ENCODE results near the gene RAB28. TPM values are rescaled to one million over a fixed set of nuclear protein-coding genes. Genes with fewer than 3 reads are reported as not detected.

RAB28 gene
- total RNA-seq, 1 donor from 2014 or later: 17.1 TPM

GRCh38 chr4:13509442-13509841 is 25.3 kb upstream of the RAB28 start:
- DNase-seq (ENCODE audit: low spot score): no peak

- DNase-seq (ENCODE audit: low spot score): no peak
Measured at GRCh38 chr4:13504374-13504773, 20.2 kb upstream of the RAB28 start.

GRCh38 chr4:13498469-13498868 is 14.3 kb upstream of the RAB28 start:
- no peak for DNase-seq (ENCODE audit: low spot score)

DNA sequence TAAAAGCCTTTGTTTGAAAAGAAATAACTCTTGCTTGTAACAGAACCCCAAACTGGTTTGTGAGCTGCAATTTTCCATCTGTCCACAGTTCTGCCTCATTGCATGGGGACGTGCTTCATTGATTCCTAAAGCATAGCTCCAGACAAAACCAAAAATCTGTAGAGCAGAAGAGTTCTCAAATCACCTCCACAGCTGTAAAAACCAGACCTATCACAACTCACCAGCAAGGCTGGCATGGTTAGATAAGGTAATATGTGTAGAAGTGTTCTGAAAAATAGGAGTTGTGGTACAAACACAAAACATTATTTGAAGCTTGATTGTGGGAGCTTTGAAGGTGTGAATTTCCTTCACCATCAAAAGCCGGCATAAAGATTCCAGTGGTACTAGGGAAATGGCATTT is 12.5 kb upstream of the RAB28 start:
- no peak for DNase-seq (ENCODE audit: low spot score)

DNA sequence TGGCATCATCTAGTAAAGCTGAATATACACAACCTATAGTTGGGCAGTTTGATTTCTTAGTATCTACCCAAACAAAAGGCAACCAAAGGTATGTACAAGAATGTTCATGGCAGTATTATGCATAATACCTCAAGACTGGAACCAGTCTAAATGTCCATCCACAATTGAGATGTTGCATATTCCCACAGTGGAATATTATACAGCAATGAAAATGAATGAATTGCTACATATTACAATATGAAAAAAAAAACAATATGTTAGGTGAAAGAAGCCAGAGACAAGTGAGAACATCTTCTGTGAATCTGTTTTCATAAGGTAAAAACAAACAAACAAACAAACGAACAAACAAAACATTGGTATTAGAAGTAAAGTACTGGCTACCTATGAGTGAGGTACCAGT is 11.6 kb upstream of the RAB28 start:
- no peak for DNase-seq (ENCODE audit: low spot score)

- DNase-seq (ENCODE audit: low spot score): no peak
Measured at GRCh38 chr4:13493793-13494192, 9.7 kb upstream of the RAB28 start.

DNA sequence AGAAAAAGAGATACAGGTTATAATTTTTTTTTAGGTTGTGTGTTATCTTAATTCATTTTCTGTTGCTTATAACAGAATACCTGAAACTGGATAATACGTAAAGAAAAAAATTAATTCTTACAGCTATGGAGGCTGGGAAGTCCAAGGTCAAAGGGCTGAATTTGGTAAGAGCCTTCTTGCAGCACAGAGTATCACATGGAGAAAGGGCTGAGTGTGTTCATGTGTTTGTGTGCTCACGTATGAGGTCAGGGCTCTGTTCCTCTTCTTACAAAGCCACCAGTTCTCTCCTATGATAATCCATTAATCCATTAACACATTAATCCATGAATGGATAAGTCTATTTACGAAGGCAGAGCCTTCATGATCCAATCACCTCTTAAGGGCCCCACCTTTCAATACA is 8.6 kb upstream of the RAB28 start:
- no peak for DNase-seq (ENCODE audit: low spot score)

GRCh38 chr4:13484749-13485221 is 645 bp upstream of the RAB28 start:
- no peak for DNase-seq (ENCODE audit: low spot score)

DNA sequence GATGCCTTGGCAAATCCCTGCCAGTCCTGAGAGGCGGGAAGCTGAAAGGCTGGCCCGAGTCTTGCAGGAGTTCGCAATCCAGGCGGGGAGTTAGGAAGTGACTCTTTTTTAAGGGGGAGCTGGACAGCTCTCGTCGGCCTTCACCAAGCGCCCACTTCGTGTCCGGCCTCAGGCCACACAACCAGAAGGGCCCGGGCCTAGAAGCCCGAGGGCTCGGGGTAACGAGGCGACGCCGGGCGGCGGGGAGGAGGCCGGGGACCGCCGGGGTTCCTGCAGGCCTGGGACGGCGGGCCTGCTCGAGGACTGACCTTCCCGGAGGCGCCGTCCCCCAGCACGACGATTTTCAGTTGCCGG is 395 bp downstream of the RAB28 start:
- peak; percentile 50 for DNase-seq (ENCODE audit: low spot score)

- DNase-seq (ENCODE audit: low spot score): no peak
Measured at GRCh38 chr4:13483136-13483767, 888 bp downstream of the RAB28 start.

GRCh38 chr4:13481569-13481968 is 2.6 kb downstream of the RAB28 start:
- no peak for DNase-seq (ENCODE audit: low spot score)

DNA sequence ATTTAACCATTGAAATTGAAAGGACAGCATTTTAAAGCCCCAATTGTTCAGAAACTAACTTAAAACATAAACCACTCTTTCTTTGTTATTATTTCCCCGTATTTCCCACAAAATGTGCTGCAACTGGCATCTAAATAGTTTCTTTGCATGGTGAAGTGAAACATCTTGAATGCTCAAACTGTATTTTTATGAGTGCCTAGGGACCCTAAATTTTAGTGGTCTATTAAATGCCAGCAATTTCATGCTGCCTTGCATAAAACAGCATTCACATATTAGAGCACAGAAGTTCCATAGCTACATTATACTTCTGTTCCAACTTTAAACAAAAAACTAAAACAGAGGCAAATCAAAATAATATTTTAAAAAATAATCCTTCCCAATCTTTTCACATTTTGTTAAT is 5.4 kb downstream of the RAB28 start:
- DNase-seq (ENCODE audit: low spot score): no peak

DNA sequence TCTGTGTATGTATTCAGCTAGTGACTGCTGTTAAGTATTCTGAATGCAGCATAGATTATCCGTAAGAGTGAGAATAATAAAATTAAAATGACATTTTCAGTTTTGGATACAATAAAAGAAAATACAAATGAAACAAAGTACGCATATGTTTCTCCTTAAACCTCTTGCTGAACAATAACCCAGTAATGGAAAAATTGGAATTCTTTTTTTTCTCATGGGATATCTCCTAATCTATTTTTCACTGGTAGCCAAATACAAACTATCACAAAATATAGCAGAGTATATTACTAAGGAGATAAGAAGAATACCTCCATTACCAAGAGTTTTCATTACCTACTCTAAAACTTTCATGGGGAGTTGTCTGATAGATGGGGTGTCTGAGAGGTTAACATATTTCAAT is 6.0 kb downstream of the RAB28 start:
- no peak for DNase-seq (ENCODE audit: low spot score)

DNA sequence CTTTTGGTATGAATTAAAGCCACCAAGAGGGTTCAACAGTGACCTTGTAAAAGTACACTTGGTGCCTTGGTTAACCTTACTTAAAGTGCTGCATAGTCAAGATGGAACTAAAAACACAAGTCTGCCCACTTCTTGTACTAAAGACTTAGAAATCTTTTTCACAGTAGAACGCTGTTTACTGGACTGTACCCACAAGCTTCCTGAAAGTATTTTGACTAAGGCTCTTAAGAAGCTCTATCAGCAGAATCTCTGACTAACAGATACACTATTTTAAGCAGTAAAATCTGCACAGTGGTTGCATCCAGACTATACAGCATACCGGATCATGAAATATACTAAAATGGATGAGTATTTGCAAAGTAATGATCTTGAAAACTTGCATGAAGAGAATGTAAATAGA is 7.2 kb downstream of the RAB28 start:
- no peak for DNase-seq (ENCODE audit: low spot score)

GRCh38 chr4:13476152-13476551 is 8.0 kb downstream of the RAB28 start:
- no peak for DNase-seq (ENCODE audit: low spot score)

GRCh38 chr4:13471400-13471799 is 12.7 kb downstream of the RAB28 start:
- DNase-seq (ENCODE audit: low spot score): no peak

DNA sequence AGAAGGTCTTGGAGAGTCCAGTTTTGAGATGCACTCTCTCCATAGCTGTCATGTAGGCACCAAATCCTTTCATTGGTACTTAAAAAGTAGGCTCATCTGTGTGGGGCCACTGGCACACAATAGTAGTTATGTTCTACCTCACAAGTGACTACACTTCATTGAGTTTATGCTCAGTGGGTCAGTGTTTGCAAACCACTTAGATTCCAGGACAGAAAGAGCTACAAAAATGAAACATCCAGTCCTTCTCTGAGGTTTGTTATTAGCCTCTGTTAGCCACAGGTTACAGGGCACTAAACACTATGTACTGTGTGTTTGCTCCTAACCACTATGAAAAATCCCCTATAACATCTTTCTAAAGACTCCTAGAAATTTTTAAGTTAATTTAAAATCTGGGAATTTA is 13.8 kb downstream of the RAB28 start:
- no peak for DNase-seq (ENCODE audit: low spot score)

DNA sequence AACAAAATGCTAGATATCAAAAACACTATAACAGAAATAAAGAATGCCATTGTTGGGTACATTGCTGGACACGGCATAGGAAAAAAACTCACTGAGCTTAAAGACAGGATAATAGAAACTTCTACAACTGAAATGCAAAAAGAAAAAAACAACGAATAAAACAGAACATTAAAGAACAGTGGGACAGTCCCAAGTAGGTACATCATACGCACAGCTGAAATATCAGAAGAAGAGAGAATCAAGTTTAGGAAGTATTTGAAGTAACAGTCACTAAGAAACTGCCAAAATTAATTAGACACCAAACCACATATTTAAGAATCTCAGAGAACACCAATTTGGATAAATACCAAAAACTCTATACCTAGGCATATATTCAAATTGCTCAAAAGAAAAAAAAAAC is 19.2 kb downstream of the RAB28 start:
- DNase-seq (ENCODE audit: low spot score): no peak

GRCh38 chr4:13464543-13464942 is 19.6 kb downstream of the RAB28 start:
- DNase-seq (ENCODE audit: low spot score): no peak

- no peak for DNase-seq (ENCODE audit: low spot score)
Measured at GRCh38 chr4:13461191-13461905, 22.8 kb downstream of the RAB28 start.

- DNase-seq (ENCODE audit: low spot score): no peak
Measured at GRCh38 chr4:13455411-13455810, 28.7 kb downstream of the RAB28 start.

DNA sequence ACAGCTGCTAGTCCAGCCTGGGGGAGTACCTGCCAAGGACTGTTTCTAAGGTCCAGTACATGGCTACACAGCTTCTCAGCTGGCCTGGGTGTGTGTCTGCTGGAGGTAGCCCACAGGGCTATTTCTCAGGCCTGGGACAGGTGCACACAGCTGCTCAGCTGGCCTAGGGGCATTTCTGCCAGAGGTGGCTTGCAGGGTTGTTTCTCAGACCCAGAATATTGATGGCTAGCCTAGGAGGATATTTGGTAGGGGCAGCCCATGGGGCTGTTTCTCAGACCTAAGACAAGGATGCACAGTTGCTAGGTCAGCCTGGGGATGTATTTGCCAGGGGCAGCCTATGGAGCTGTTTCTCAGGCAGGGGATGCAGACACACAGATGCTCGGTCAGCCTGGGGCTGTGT is 29.4 kb downstream of the RAB28 start:
- no peak for DNase-seq (ENCODE audit: low spot score)

DNA sequence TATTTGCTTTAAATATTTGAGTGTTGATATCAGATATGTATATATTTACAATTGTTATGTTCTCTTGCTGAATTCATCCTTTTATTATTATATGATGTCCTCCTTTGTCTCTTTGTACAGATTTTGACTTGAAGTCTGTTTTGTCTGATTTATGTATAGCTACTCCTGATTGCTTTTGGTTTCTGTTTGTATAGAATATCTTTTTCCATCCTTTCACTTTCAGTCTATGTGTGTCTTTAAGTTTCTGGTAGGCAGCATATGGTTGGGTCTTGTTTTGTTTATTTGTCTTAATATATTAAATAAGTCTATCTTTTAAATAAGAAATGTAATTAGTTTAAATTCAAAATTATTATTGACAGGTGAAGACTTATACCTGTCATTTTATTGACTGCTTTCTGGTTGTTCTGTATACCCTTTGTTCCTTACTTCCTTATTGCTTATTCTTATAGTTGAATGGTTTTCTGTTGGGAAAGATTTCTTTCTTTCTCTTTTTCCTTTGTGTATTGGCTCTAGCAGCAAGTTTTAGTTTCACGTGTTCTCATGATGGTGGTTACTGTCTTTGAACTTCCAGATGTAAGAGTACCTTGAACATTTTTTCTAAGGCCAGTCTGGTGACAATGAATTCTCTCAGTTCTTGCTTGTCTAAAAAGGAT is 31.1 kb downstream of the RAB28 start:
- DNase-seq (ENCODE audit: low spot score): no peak

Measured in ureter (tissue), 1 donor.